ENCODE results near the gene NEUROD6.

NEUROD6 gene

DNA sequence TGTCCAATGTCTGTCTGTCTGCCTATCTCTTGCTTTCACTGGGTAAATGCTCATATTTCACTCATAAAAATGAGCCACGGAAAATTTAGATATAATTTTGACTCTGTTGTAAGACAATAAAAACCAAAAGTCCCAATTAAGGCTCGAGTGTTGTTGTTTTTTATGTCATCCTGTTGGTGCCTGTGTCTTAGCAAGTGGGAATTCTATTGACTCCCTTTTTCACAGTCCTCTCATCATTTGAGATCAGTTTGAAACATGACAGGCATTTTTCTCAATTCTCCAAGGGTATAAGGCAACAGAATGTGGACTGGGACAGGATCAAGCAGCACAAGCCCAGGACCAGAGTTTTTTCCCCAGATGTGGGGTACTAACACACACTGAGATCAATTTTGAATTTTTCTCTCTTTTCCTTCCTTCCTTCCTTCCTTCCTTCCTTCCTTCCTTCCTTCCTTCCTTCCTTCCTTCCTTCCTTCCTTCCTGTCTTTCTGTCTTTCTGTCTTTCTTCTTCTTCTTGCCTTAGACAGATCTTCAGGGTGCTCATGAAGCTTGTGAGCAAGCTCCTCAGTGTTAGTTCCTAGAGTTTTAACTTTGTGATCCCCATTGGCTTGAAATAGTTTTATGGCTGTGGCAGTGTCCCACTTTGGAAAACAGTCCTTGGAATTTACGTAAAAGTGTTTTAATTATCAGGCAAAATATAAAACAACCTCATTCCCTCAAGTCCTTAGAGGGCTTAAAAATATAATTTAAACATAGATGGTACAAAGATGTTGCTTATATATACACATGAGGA lies 3.2 kb upstream of the NEUROD6 start:
- no peak for DNase-seq
- TF ChIP-seq POLR2A (IDR thresholded peaks at IDR 0.05; ENCODE audit: low read length) = no peak
- no peak for TF ChIP-seq GATA1 (IDR thresholded peaks at IDR 0.05; ENCODE audit: low read depth, low read length)

GRCh38 chr7:31341141-31341540 lies 615 bp upstream of the NEUROD6 start:
- TF ChIP-seq GATA1 (IDR thresholded peaks at IDR 0.05; ENCODE audit: low read depth, low read length) (no peak), POLR2A (IDR thresholded peaks at IDR 0.05; ENCODE audit: low read length) (no peak)
- DNase-seq = no peak

GRCh38 chr7:31340051-31340450 lies 475 bp downstream of the NEUROD6 start:
- DNase-seq = no peak
- no peak for TF ChIP-seq GATA1 (IDR thresholded peaks at IDR 0.05; ENCODE audit: low read depth, low read length)
- no peak for TF ChIP-seq POLR2A (IDR thresholded peaks at IDR 0.05; ENCODE audit: low read length)

DNA sequence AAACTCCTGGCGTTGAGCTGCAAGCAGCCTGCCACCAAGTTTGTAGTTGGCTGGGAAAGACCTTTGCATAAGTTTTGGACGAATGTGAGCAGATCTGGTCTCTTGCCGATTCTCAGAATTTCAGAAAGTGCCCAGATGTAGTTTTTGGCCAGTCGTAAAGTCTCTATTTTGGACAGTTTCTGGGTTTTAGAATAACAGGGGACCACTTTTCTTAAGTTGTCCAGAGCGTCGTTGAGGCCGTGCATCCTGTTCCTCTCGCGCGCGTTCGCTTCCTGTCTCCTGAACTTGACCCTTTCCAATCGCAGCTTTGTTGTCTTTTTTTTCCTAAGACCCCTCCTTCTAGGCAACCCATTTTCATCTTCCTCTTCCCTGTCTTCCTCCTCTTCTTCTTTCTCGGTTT lies 1.8 kb downstream of the NEUROD6 start:
- TF ChIP-seq POLR2A (IDR thresholded peaks at IDR 0.05; ENCODE audit: low read length) = no peak
- TF ChIP-seq GATA1 (IDR thresholded peaks at IDR 0.05; ENCODE audit: low read depth, low read length) = no peak
- DNase-seq = no peak

DNA sequence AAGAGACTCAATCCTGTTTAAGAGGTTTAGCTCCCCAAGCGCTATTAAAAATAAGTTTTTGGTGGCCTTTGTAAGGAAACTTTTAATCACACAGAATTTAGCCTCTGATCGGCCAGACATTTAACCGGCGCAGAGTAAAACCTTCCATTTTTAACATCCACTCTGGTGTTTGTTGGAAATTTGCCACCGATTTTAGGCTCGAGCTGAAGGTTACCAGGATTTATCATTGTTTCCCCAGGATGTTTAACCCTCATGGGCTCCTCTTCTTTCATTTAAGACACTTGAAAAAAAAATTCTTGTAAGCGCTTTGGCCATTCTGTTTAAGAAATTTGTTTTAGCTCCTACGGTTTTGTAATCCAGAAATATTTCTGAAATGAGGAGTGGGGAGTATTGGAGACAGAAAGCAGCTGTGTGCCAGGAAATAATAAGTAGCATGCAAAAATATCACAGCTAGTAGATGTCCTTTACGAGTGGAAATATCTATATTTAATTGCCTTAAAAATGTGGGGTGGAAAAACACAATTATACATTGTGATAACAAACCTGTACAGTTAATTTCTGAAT lies 3.4 kb downstream of the NEUROD6 start:
- TF ChIP-seq GATA1 (IDR thresholded peaks at IDR 0.05; ENCODE audit: low read depth, low read length) (no peak), POLR2A (IDR thresholded peaks at IDR 0.05; ENCODE audit: low read length) (no peak)
- DNase-seq = no peak

- no peak for TF ChIP-seq POLR2A (IDR thresholded peaks at IDR 0.05; ENCODE audit: low read length)
- TF ChIP-seq GATA1 (IDR thresholded peaks at IDR 0.05; ENCODE audit: low read depth, low read length) = no peak
- DNase-seq = no peak
Observed at GRCh38 chr7:31336202-31337001, 4.1 kb downstream of the NEUROD6 start.

- no peak for DNase-seq
- TF ChIP-seq POLR2A (IDR thresholded peaks at IDR 0.05; ENCODE audit: low read length) (no peak), GATA1 (IDR thresholded peaks at IDR 0.05; ENCODE audit: low read depth, low read length) (no peak)
Observed at GRCh38 chr7:31335884-31336201, 4.7 kb downstream of the NEUROD6 start.

GRCh38 chr7:31335161-31335856 lies 5.2 kb downstream of the NEUROD6 start:
- TF ChIP-seq GATA1 (IDR thresholded peaks at IDR 0.05; ENCODE audit: low read depth, low read length) (no peak), POLR2A (IDR thresholded peaks at IDR 0.05; ENCODE audit: low read length) (no peak)
- no peak for DNase-seq

DNA sequence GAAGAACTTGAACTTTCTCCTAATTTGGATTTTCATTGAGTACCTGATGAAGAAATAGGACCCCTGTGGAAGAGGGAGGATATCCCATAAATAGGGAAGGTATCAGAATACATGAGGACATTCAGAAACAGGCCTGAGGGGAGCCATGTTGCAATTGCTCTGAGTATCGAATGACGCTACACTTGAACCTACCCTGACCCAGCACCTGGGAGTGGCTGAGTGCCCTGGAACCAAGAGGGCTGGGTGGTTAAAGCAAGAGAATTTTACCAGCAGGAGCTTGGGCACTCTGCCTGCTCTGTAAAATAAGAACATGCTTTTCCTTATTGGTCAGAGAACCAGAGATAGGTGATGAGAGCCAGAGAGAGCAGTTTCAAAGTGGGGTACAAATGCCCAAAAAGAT lies 7.2 kb downstream of the NEUROD6 start:
- no peak for TF ChIP-seq GATA1 (IDR thresholded peaks at IDR 0.05; ENCODE audit: low read depth, low read length)
- TF ChIP-seq POLR2A (IDR thresholded peaks at IDR 0.05; ENCODE audit: low read length) = no peak
- DNase-seq = no peak

GRCh38 chr7:31327071-31327470 lies 13.5 kb downstream of the NEUROD6 start:
- no peak for TF ChIP-seq POLR2A (IDR thresholded peaks at IDR 0.05; ENCODE audit: low read length)
- no peak for TF ChIP-seq GATA1 (IDR thresholded peaks at IDR 0.05; ENCODE audit: low read depth, low read length)

DNA sequence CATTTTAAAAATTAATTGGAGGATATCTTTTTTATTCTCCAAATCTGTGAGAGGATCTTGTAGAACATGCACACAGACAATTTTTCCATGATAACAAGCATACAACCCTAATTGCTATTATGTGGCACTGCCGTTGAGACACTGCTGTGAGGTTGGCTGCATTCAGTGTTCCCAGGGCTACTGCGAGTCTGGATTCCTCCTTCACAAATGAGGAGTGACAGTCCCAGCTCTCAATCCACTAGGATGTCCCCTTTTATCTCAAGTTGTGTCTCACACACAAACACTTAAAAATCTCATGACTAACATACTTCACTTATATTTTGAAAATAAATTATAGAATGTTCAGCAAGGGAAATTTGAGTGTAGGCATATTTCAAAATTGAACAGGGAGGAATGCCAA lies 14.1 kb downstream of the NEUROD6 start:
- no peak for TF ChIP-seq POLR2A (IDR thresholded peaks at IDR 0.05; ENCODE audit: low read length)
- no peak for TF ChIP-seq GATA1 (IDR thresholded peaks at IDR 0.05; ENCODE audit: low read depth, low read length)
- DNase-seq = no peak

More at GRCh38 chr7:31327071-31327470, 13.5 kb downstream of the NEUROD6 start:
- no peak for DNase-seq

DNA sequence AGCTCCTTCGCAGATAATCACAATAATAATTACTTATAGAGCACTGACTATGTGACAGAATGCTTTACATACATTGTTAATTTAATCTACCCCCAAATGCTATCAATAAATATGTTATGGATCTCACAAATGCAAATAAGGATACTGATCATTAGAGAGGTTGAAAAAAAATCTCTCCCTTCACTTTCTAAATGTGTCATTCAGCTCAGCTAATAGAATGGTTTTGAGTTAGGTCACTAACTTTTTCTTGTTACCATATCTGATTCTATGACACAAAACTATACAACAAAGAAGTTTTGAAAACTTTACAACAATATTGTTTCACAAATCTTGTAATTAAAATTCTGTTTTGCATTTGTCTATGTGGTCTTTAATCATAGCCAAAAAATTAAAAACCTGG lies 17.4 kb downstream of the NEUROD6 start:
- TF ChIP-seq GATA1 (IDR thresholded peaks at IDR 0.05; ENCODE audit: low read depth, low read length) (no peak), POLR2A (IDR thresholded peaks at IDR 0.05; ENCODE audit: low read length) (no peak)
- no peak for DNase-seq

DNA sequence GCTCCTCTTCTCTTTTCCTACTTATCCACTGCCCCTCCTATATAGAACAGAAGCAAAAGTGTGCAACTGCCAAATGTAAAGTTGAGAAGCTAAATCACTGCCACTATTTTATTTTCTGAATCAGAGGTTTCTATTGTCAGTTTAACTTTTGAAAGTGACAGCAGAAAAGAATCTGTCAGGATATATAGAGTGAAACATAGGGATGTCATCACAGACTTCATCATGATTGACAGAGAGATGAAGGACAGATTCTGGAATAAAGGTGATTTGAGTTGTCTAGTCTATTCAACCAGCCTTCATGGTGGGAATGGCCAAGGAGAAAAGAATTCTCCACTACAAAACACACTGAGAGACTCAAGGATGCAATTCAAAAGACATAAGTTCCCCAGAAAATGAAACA lies 19.9 kb downstream of the NEUROD6 start:
- TF ChIP-seq POLR2A (IDR thresholded peaks at IDR 0.05; ENCODE audit: low read length) = no peak
- no peak for TF ChIP-seq GATA1 (IDR thresholded peaks at IDR 0.05; ENCODE audit: low read depth, low read length)
- DNase-seq = no peak

DNA sequence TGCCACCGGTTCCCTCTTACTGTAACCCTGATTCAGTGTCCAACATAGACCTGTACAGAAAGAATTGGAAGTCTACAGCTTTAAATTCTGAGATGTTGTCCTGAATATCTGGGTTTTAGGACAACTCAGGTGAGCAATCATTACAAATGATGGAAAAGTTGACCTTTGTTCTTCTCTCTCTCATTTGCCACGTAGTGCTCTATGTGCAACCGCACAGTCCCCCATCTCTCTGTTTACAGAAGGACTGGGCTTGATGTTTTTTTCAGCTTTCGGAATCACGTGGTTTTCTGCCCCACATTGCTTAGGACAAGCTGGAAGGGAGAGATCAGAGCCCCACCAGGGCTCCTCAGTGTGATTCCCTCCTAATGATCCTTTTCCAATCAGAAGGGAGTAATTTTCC lies 22.2 kb downstream of the NEUROD6 start:
- TF ChIP-seq GATA1 (IDR thresholded peaks at IDR 0.05; ENCODE audit: low read depth, low read length) (no peak), POLR2A (IDR thresholded peaks at IDR 0.05; ENCODE audit: low read length) (no peak)
- DNase-seq = no peak
